CD8-positive, alpha-beta memory T cell (primary cell): Measurements from ENCODE around the gene HSD17B11. TPM values are rescaled to one million over a fixed set of nuclear protein-coding genes. Genes with fewer than 3 reads are reported as not detected.
A peak's percentile ranks its signal among the peaks of the same experiment; 100 is the strongest.

Experiments
- CTCF ChIA-PET: fragments of 350-600 bp; sonication (Branson Sonifier 250); formaldehyde crosslinking; loops from one replicate; lab custom pipeline; 2021; ENCODE audit warnings: antibody characterized with exemption; lab: Charles Lee
- POLR2A ChIA-PET: fragments of 350-600 bp; sonication (Branson Sonifier 250); formaldehyde crosslinking; loops from one replicate; lab custom pipeline; 2021; ENCODE audit warnings: antibody characterized with exemption; lab: Charles Lee
- DNase-seq, 5 donors: peaks; one replicate each; pipeline versions ENCODE4 v3.0.0 to v3.0.0-alpha.2; 2020 to 2022; ENCODE audit warnings: mixed read lengths in 1 of 5
- H3K27ac ChIP-seq: one replicate; pipeline ENCODE4 v1.7.0; 2013; ENCODE audit warnings: low read depth, mild to moderate bottlenecking, low read length, moderate library complexity
- H3K27me3 ChIP-seq: 2 replicates; pipeline ENCODE4 v1.7.0; 2013; ENCODE audit warnings: low read length, mild to moderate bottlenecking; ENCODE audit not compliant: insufficient read depth, poor library complexity, severe bottlenecking
- H3K36me3 ChIP-seq: 2 replicates; pipeline ENCODE4 v1.7.0; 2013; ENCODE audit warnings: mild to moderate bottlenecking, low read length, moderate library complexity; ENCODE audit not compliant: insufficient read depth
- H3K4me1 ChIP-seq: 2 replicates; pipeline ENCODE4 v1.7.0; 2013; ENCODE audit warnings: mild to moderate bottlenecking, low read length, moderate library complexity; ENCODE audit not compliant: insufficient read depth
- H3K4me3 ChIP-seq: 2 replicates; pipeline ENCODE4 v1.7.0; 2013; ENCODE audit warnings: mild to moderate bottlenecking, low read length
- H3K9me3 ChIP-seq: 2 replicates; pipeline ENCODE4 v1.7.0; 2013; ENCODE audit warnings: mild to moderate bottlenecking, low read length
- H3K27ac Mint-ChIP-seq, 8 donors: one replicate each; pipeline ENCODE4 v1.8.0; 2020 to 2021; ENCODE audit warnings: mixed read lengths in 8 of 8, mild to moderate bottlenecking in 6 of 8, inconsistent platforms in 3 of 8, moderate library complexity in 3 of 8
- H3K27me3 Mint-ChIP-seq, 2 donors: one replicate each; pipeline ENCODE4 v1.8.0; 2020 to 2021; ENCODE audit warnings: mixed read lengths in 2 of 2, mild to moderate bottlenecking in 1 of 2, moderate library complexity in 1 of 2
- H3K36me3 Mint-ChIP-seq, 3 donors: one replicate each; pipeline ENCODE4 v1.8.0; 2020 to 2021; ENCODE audit warnings: mixed read lengths in 3 of 3, inconsistent platforms in 1 of 3, mild to moderate bottlenecking in 1 of 3
- H3K4me1 Mint-ChIP-seq, 3 donors: one replicate each; pipeline ENCODE4 v1.8.0; 2020 to 2021; ENCODE audit warnings: mixed read lengths in 3 of 3, inconsistent platforms in 1 of 3, mild to moderate bottlenecking in 1 of 3
- H3K4me3 Mint-ChIP-seq, 7 donors: one replicate each; pipeline ENCODE4 v1.8.0; 2020 to 2021; ENCODE audit warnings: mixed read lengths in 7 of 7, mild to moderate bottlenecking in 6 of 7, moderate library complexity in 4 of 7, inconsistent platforms in 2 of 7
- H3K9me3 Mint-ChIP-seq, 5 donors: one replicate each; pipeline ENCODE4 v1.8.0; 2020 to 2022; ENCODE audit warnings: mixed read lengths in 5 of 5, mild to moderate bottlenecking in 3 of 5, moderate library complexity in 2 of 5, inconsistent platforms in 1 of 5
- polyA plus RNA-seq: library from polyadenylated mRNA; unstranded; fragments of 300-500 nt; fragmentation: Illumina TruSeq; gene quantifications from one replicate; pipeline ENCODE4 v1.2.3, GENCODE V29; 2021
- total RNA-seq, 2 experiments: library from RNA; stranded (reverse); gene quantifications; one replicate each; pipeline ENCODE4 v1.2.3, GENCODE V29; 2021

Gene HSD17B11
- total and polyA plus RNA-seq, 3 experiments from 2014 or later, result 26.7 to 89.0 (median 27.0) TPM

DNA sequence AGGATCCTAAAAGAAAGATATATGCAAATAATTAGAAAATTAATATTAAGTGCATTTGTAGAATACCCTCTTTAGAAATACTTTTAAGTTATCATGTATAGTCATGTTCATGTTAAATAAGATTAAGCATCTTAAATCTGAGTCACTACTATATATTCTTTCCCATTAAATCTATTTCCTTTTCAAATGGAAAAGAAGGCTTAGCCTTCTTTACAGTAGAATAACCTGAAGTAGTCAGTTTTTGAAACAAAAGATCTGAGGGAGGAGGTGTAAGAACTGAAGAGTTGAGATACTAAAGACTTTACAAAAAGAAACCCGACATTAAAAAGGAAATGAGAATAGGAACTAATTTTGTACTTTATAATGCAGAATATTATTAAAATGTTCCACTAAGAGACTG lies 53.6 kb downstream of the HSD17B11 start:
- POLR2A ChIA-PET, result no interaction called here
- H3K4me1 Mint-ChIP-seq, result no peaks in the 10 kb centered on the region
- H3K36me3 Mint-ChIP-seq, result peaks cover 32 to 83% (median 80%) of the 10 kb centered on the region in 3 donors
- H3K27ac Mint-ChIP-seq, result peak overlapping the region in 1 of 8 donors; percentile 7
- Histone ChIP-seq H3K36me3 (peaks cover 8% of the 10 kb centered on the region), H3K4me3 (no peak overlapping the region), H3K27ac (no peak overlapping the region), H3K9me3 (peaks cover 12% of the 10 kb centered on the region), H3K27me3 (no peaks in the 10 kb centered on the region), H3K4me1 (no peaks in the 10 kb centered on the region)
- peaks cover 19 to 36% (median 33%) of the 10 kb centered on the region in 5 donors for H3K9me3 Mint-ChIP-seq
- CTCF ChIA-PET, result no interaction called here
- H3K4me3 Mint-ChIP-seq, result no peak overlapping the region
- H3K27me3 Mint-ChIP-seq, result no peaks in the 10 kb centered on the region
- DNase-seq, result no peak

DNA sequence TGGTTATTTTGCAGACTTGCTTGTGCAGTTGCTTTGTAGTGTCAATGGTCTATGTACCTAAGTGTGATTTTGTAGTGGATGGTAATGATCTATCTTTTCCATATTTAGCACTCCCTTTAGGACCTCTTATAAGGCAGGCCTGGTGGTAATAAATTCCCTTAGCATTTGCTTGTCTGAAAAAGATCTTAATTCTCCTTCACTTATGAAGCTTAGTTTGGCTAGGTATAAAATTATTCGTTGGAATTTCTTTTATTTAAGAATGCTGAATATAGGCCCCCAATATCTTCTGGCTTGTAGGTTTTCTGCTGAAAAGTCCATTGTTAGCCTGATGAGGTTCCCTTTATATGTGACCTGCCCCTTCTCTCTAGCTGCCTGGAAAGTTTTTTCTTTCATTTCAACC lies 57.7 kb downstream of the HSD17B11 start:
- ChIA-PET POLR2A (no interaction called here), CTCF (no interaction called here)
- no peaks in the 10 kb centered on the region for H3K4me1 Mint-ChIP-seq
- H3K9me3 Mint-ChIP-seq, result peaks cover 45 to 73% (median 64%) of the 10 kb centered on the region in 5 donors
- no peak overlapping the region for H3K27ac Mint-ChIP-seq
- Histone ChIP-seq H3K36me3 (no peaks in the 10 kb centered on the region), H3K27me3 (no peaks in the 10 kb centered on the region), H3K9me3 (peaks cover 12% of the 10 kb centered on the region), H3K4me3 (no peak overlapping the region), H3K27ac (no peak overlapping the region), H3K4me1 (no peaks in the 10 kb centered on the region)
- no peak overlapping the region for H3K4me3 Mint-ChIP-seq
- H3K27me3 Mint-ChIP-seq, result no peaks in the 10 kb centered on the region
- no peak for DNase-seq
- H3K36me3 Mint-ChIP-seq, result peaks cover 17 to 81% (median 44%) of the 10 kb centered on the region in 3 donors

DNA sequence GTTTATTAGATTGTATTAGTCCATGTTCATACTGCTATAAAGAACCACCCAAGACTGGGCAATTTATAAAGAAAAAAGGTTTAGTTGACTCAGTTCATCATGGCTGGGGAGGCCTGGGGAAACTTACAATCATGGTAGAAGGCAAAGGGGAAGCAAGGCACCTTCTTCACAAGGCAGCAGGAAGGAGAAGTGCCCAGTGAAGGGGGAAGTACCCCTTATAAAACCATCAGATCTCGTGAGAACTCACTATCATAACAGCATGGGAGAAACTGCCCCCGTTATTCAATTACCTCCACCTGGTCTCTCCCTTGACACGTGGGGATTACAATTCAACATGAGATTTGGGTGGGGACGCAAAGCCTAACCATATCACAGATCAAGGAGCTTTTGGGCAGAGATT lies 60.2 kb downstream of the HSD17B11 start:
- no peaks in the 10 kb centered on the region for H3K36me3 ChIP-seq
- peaks cover 12% of the 10 kb centered on the region for H3K9me3 ChIP-seq
- Mint-ChIP-seq H3K27ac (no peak overlapping the region), H3K36me3 (peaks cover 5 to 57% (median 21%) of the 10 kb centered on the region in 3 donors), H3K4me3 (no peak overlapping the region), H3K4me1 (no peaks in the 10 kb centered on the region), H3K9me3 (peaks cover 45 to 75% (median 60%) of the 10 kb centered on the region in 5 donors), H3K27me3 (no peaks in the 10 kb centered on the region)
- H3K4me1 ChIP-seq, result no peaks in the 10 kb centered on the region
- H3K27ac ChIP-seq, result no peak overlapping the region
- DNase-seq, result no peak
- no peaks in the 10 kb centered on the region for H3K27me3 ChIP-seq
- ChIA-PET CTCF (no interaction called here), POLR2A (no interaction called here)
- no peak overlapping the region for H3K4me3 ChIP-seq

DNA sequence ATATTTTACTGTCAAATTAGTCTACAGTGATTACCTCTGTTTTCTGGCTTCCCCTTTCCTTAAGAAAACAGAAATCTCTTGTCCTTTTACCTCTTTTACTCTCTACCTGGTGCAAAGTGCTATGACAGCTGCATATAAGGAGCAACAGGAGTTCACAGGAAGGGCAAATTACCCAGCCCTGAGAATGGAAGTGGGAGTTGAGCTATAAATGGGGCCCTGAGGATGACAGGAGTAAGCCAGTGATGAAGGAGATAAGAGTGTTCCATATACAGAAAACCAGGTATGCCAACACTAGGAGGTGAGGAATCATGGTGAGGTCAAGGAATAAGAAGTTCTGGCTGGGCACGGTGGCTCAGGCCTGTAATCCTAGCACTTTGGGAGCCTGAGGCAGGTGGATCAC lies 63.9 kb downstream of the HSD17B11 start:
- H3K4me1 ChIP-seq, result no peaks in the 10 kb centered on the region
- no peaks in the 10 kb centered on the region for H3K27me3 ChIP-seq
- no peaks in the 10 kb centered on the region for H3K36me3 ChIP-seq
- H3K9me3 ChIP-seq, result no peaks in the 10 kb centered on the region
- no peaks in the 10 kb centered on the region for H3K27me3 Mint-ChIP-seq
- no peak overlapping the region for H3K27ac Mint-ChIP-seq
- H3K4me3 Mint-ChIP-seq, result no peak overlapping the region
- no peak overlapping the region for H3K27ac ChIP-seq
- no peaks in the 10 kb centered on the region for H3K4me1 Mint-ChIP-seq
- peaks cover 24 to 46% (median 29%) of the 10 kb centered on the region in 5 donors for H3K9me3 Mint-ChIP-seq
- peaks cover 0 to 26% (median 1%) of the 10 kb centered on the region in 3 donors for H3K36me3 Mint-ChIP-seq
- ChIA-PET POLR2A (no interaction called here), CTCF (no interaction called here)
- DNase-seq, result no peak
- H3K4me3 ChIP-seq, result no peak overlapping the region

DNA sequence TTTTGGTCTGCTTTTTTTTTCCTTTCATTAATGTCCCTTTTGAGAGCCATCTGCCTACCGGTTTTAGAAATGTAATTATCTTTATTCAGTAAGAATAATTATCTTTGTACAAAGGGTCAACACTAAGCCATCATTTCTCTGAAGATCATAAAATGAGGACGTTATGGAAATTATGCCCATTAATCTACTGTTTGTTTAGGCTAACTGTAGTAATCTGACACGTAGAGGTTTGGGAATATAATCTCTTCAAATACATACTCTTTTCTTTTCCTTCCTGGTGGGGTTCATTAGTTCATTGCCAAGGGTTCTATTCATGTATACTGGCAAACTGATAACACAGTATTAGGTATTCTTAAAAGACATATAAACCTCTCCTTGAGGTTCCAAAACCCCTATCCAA lies 64.5 kb downstream of the HSD17B11 start:
- no peak overlapping the region for H3K27ac Mint-ChIP-seq

DNA sequence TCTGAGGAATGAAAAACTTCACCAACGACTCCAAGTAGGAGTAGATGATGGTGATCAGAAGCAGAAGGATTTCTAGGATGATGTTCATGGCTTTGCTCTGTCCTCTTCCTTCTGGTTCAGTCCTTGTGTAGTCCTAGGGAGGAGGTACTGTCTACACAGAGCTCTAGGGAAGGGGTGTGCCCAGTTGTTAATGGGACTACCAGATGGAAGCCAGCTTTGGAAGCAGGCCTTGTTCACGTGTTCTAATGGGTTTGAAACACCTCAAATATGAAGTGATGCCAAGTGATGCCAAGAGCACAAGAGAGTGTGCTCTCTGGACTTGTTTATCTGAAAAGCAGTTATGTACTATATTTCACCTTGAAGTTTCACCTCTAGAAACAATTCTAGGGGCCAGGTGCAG lies 68.2 kb downstream of the HSD17B11 start, which contains the start of gene HSD17B13:
Gene HSD17B13, minus strand, starts transcription at position 129 of the 400 bp plus-strand sequence. Its CDS starts 41 bp downstream, at position 88.
- Mint-ChIP-seq H3K4me3 (no peak within 1 kb of the TSS), H3K9me3 (peaks cover 0 to 7% (median 0%) of the 10 kb centered on the region in 5 donors), H3K27ac (peak within 1 kb of the TSS in 1 of 8 donors; percentile 7), H3K4me1 (no peaks in the 10 kb centered on the region), H3K36me3 (peaks cover 0 to 1% (median 0%) of the 10 kb centered on the region in 3 donors), H3K27me3 (no peaks in the 10 kb centered on the region)
- H3K36me3 ChIP-seq, result no peaks in the 10 kb centered on the region
- H3K27ac ChIP-seq, result no peak within 1 kb of the TSS
- no peaks in the 10 kb centered on the region for H3K27me3 ChIP-seq
- ChIA-PET POLR2A (no interaction called here), CTCF (no interaction called here)
- no peak within 1 kb of the TSS for H3K4me3 ChIP-seq
- no peaks in the 10 kb centered on the region for H3K9me3 ChIP-seq
- no peaks in the 10 kb centered on the region for H3K4me1 ChIP-seq
- DNase-seq, result no peak

More for the DNA sequence above, 64.5 kb downstream of the HSD17B11 start:
- Histone ChIP-seq H3K4me3 (no peak overlapping the region), H3K4me1 (no peaks in the 10 kb centered on the region), H3K27ac (no peak overlapping the region), H3K9me3 (no peaks in the 10 kb centered on the region), H3K27me3 (no peaks in the 10 kb centered on the region), H3K36me3 (no peaks in the 10 kb centered on the region)
- Mint-ChIP-seq H3K4me3 (no peak overlapping the region), H3K9me3 (peaks cover 18 to 39% (median 25%) of the 10 kb centered on the region in 5 donors), H3K36me3 (peaks cover 0 to 20% (median 1%) of the 10 kb centered on the region in 3 donors), H3K4me1 (no peaks in the 10 kb centered on the region), H3K27me3 (no peaks in the 10 kb centered on the region)
- no peak for DNase-seq
- POLR2A ChIA-PET, result no interaction called here
- CTCF ChIA-PET, result no interaction called here

DNA sequence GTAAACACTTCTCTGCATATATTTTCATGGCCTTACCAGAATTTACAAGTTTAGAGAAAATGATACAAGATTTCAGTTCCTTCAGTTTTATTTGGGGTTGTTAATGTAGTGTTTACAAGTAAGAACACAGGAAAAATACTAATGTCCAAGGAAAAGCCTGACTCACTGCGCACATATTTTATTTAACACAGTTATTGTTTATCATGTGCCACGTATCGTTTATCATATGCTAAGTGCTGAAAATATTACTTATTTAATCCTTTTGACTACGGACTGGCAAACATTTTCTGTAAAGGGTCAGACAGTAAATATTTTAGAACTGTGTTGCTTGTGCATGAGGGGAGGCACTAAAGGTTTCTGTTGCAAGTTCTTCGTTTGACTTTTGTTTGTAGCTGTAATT lies 69.1 kb downstream of the HSD17B11 start:
- Histone ChIP-seq H3K4me1 (no peaks in the 10 kb centered on the region), H3K9me3 (no peaks in the 10 kb centered on the region), H3K27me3 (no peaks in the 10 kb centered on the region), H3K27ac (no peak overlapping the region), H3K4me3 (no peak overlapping the region), H3K36me3 (no peaks in the 10 kb centered on the region)
- no peak overlapping the region for H3K4me3 Mint-ChIP-seq
- no peak for DNase-seq
- no peak overlapping the region for H3K27ac Mint-ChIP-seq
- CTCF ChIA-PET, result no interaction called here
- POLR2A ChIA-PET, result no interaction called here
- peaks cover 0 to 1% (median 0%) of the 10 kb centered on the region in 3 donors for H3K36me3 Mint-ChIP-seq
- H3K4me1 Mint-ChIP-seq, result no peaks in the 10 kb centered on the region
- H3K9me3 Mint-ChIP-seq, result no peaks in the 10 kb centered on the region
- no peaks in the 10 kb centered on the region for H3K27me3 Mint-ChIP-seq

DNA sequence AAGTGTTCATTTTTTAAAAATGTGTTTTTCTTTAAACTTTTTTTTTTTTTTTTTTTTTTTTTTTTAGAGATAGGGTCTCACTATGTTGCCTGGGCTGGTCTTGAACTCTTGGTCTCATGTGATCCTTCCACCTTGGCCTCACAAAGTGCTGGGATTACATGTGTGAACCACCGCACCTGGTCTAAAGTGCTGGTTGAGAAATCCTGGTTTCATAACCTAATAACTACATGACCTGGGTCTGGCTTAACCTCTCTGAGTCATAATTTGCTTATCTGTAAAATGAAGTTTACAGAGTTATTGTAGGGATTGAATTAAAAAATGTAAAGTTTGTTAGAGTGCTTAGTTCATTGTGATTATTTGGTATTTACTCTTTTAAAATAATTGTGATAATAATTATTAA lies 73.5 kb downstream of the HSD17B11 start:
- Mint-ChIP-seq H3K27me3 (no peaks in the 10 kb centered on the region), H3K4me3 (no peak overlapping the region), H3K27ac (no peak overlapping the region), H3K4me1 (no peaks in the 10 kb centered on the region), H3K36me3 (peaks cover 0 to 1% (median 0%) of the 10 kb centered on the region in 3 donors), H3K9me3 (no peaks in the 10 kb centered on the region)
- CTCF ChIA-PET, result no interaction called here
- Histone ChIP-seq H3K27ac (no peak overlapping the region), H3K9me3 (no peaks in the 10 kb centered on the region), H3K27me3 (no peaks in the 10 kb centered on the region), H3K4me3 (no peak overlapping the region), H3K36me3 (no peaks in the 10 kb centered on the region), H3K4me1 (no peaks in the 10 kb centered on the region)
- POLR2A ChIA-PET, result no interaction called here
- DNase-seq, result no peak
